ENCODE measurements around the gene PHB1. TPM values are rescaled to one million over a fixed set of nuclear protein-coding genes. Genes with fewer than 3 reads are reported as not detected.

PHB1 gene
- 268 and 273 TPM in 2 replicates for total RNA-seq (2014; rRNA removed; shearing (Covaris generic))

GRCh38 chr17:49414622-49415350 is at the start of gene PHB1:
Gene PHB1, minus strand, starts transcription at chr17:49414882. Its CDS starts 1,618 bp downstream, at chr17:49413264.
- peak; percentile 100 for DNase-seq (ENCODE audit: low spot score)
- in situ Hi-C loops (cut with HindIII; ENCODE audit: low sequenced_read_pairs) = no loop called here

- in situ Hi-C loops (cut with HindIII; ENCODE audit: low sequenced_read_pairs) = no loop called here
Measured at GRCh38 chr17:49464049-49464448, 49.4 kb upstream of the PHB1 start.

GRCh38 chr17:49461580-49461979 is 46.9 kb upstream of the PHB1 start:
- DNase-seq (ENCODE audit: low spot score) = no peak
- in situ Hi-C loops (cut with HindIII; ENCODE audit: low sequenced_read_pairs) = no loop called here

More at GRCh38 chr17:49464049-49464448, 49.4 kb upstream of the PHB1 start:
- DNase-seq (ENCODE audit: low spot score) = no peak

GRCh38 chr17:49460401-49460800 is 45.7 kb upstream of the PHB1 start:
- no peak for DNase-seq (ENCODE audit: low spot score)
- in situ Hi-C loops (cut with HindIII; ENCODE audit: low sequenced_read_pairs) = no loop called here

- in situ Hi-C loops (cut with HindIII; ENCODE audit: low sequenced_read_pairs) = no loop called here
- no peak for DNase-seq (ENCODE audit: low spot score)
Measured at GRCh38 chr17:49459401-49459984, 44.8 kb upstream of the PHB1 start.

GRCh38 chr17:49457564-49458535 is 43.2 kb upstream of the PHB1 start:
- in situ Hi-C loops (cut with HindIII; ENCODE audit: low sequenced_read_pairs) = no loop called here
- no peak for DNase-seq (ENCODE audit: low spot score)

- no peak for DNase-seq (ENCODE audit: low spot score)
- in situ Hi-C loops (cut with HindIII; ENCODE audit: low sequenced_read_pairs) = no loop called here
Measured at GRCh38 chr17:49456183-49456965, 41.7 kb upstream of the PHB1 start.

GRCh38 chr17:49455272-49455861 is 40.7 kb upstream of the PHB1 start:
- DNase-seq (ENCODE audit: low spot score) = no peak
- in situ Hi-C loops (cut with HindIII; ENCODE audit: low sequenced_read_pairs) = no loop called here

- in situ Hi-C loops (cut with HindIII; ENCODE audit: low sequenced_read_pairs) = no loop called here
- no peak for DNase-seq (ENCODE audit: low spot score)
Measured at GRCh38 chr17:49454050-49454449, 39.4 kb upstream of the PHB1 start.

- in situ Hi-C loops (cut with HindIII; ENCODE audit: low sequenced_read_pairs) = no loop called here
- DNase-seq (ENCODE audit: low spot score) = no peak
Measured at GRCh38 chr17:49452661-49453060, 38.0 kb upstream of the PHB1 start.

GRCh38 chr17:49452201-49452600 is 37.5 kb upstream of the PHB1 start:
- in situ Hi-C loops (cut with HindIII; ENCODE audit: low sequenced_read_pairs) = no loop called here
- no peak for DNase-seq (ENCODE audit: low spot score)

- in situ Hi-C loops (cut with HindIII; ENCODE audit: low sequenced_read_pairs) = no loop called here
- DNase-seq (ENCODE audit: low spot score) = no peak
Measured at GRCh38 chr17:49450735-49451134, 36.1 kb upstream of the PHB1 start.

GRCh38 chr17:49450181-49450580 is 35.5 kb upstream of the PHB1 start:
- DNase-seq (ENCODE audit: low spot score) = no peak
- in situ Hi-C loops (cut with HindIII; ENCODE audit: low sequenced_read_pairs) = no loop called here

GRCh38 chr17:49447628-49448302 is 33.1 kb upstream of the PHB1 start:
- DNase-seq (ENCODE audit: low spot score) = no peak
- in situ Hi-C loops (cut with HindIII; ENCODE audit: low sequenced_read_pairs) = no loop called here

GRCh38 chr17:49445591-49445990 is 30.9 kb upstream of the PHB1 start:
- in situ Hi-C loops (cut with HindIII; ENCODE audit: low sequenced_read_pairs) = no loop called here
- DNase-seq (ENCODE audit: low spot score) = no peak

- no peak for DNase-seq (ENCODE audit: low spot score)
- in situ Hi-C loops (cut with HindIII; ENCODE audit: low sequenced_read_pairs) = no loop called here
Measured at GRCh38 chr17:49444384-49444783, 29.7 kb upstream of the PHB1 start.

GRCh38 chr17:49443862-49444261 is 29.2 kb upstream of the PHB1 start:
- in situ Hi-C loops (cut with HindIII; ENCODE audit: low sequenced_read_pairs) = no loop called here
- no peak for DNase-seq (ENCODE audit: low spot score)

- in situ Hi-C loops (cut with HindIII; ENCODE audit: low sequenced_read_pairs) = no loop called here
- peak; percentile 21 for DNase-seq (ENCODE audit: low spot score)
Measured at GRCh38 chr17:49442041-49442440, 27.4 kb upstream of the PHB1 start.

All from G401 (cell line).